WERI-Rb-1 (cell line): ENCODE data around the gene APCDD1.

ENCODE experiments used
- DNase-seq: peaks from one replicate; pipeline ENCODE4 v3.0.0-alpha.2; 2020
- H3K27ac ChIP-seq: fragments of 250-450 bp; sonication (Bioruptor Pico); 2 replicates; pipeline ENCODE4 v1.5.1; 2020; ENCODE audit warnings: mild to moderate bottlenecking, moderate library complexity
- H3K27me3 ChIP-seq: fragments of 250-450 bp; sonication (Bioruptor Pico); 2 replicates; pipeline ENCODE4 v1.5.1; 2021; ENCODE audit warnings: mild to moderate bottlenecking, low read depth, moderate library complexity; ENCODE audit not compliant: insufficient read depth, severe bottlenecking
- H3K36me3 ChIP-seq: fragments of 250-450 bp; sonication (Bioruptor Pico); 2 replicates; pipeline ENCODE4 v1.5.1; 2020; ENCODE audit warnings: mild to moderate bottlenecking, moderate library complexity
- H3K4me3 ChIP-seq: 2 replicates; pipeline ENCODE4 v1.5.1; 2011; ENCODE audit warnings: low read depth, mild to moderate bottlenecking, control low read depth, low read length
- H3K9me3 ChIP-seq: fragments of 250-450 bp; sonication (Bioruptor Pico); 2 replicates; pipeline ENCODE4 v1.5.1; 2021; ENCODE audit warnings: mild to moderate bottlenecking, moderate library complexity; ENCODE audit not compliant: severe bottlenecking
- TF ChIP-seq, protein P1 (sequence below): IDR thresholded peaks from 2 replicates; pipeline ENCODE4 v1.5.1; 2011; ENCODE audit warnings: low read depth, mild to moderate bottlenecking, control low read depth, inconsistent platforms, low read length

APCDD1 gene

DNA sequence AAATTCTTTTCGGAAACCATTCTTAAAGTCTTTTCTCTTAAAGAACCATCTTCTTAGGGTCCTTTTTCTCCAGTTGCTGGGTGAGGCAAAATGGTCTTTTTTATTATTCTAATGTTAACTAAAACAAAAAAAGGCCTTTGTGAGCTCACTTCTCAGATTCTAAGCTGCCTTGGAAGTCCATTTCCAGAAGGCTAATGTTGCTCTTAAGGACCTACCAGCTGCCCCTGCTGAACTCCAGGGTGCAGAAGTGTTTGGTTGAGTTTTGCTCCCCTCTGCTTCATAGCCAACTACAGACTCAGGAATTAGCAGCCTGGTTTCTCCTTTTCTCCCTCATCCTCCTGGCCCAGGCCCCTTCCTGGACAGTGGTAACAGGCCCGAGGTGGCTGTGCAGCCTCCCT is 23.4 kb downstream of the APCDD1 start:
- no peak for DNase-seq
- no peak overlapping the region for H3K27ac ChIP-seq
- H3K27me3 ChIP-seq = no peaks in the 10 kb centered on the region

DNA sequence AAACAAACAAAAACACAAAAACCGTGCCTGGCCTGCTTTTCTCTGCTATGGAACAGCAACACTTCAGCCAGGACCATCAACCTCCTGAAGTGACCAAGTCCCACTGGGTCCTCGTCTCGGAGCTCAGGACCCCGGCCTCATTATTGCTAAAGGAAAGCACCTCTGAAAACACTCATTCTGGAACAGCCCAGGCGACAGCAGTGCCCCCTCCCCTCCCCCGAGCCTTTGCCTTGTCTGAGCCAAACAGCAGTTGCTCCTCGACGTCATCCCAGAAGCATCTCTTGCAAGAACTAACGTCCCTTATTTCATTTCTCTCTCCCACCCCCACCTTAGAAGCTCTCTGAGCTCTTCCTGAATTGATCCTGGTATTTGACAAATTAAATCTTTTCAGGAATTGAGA is 27.4 kb downstream of the APCDD1 start:
- Histone ChIP-seq H3K36me3 (peaks cover 5% of the 10 kb centered on the region; the same call in 1 of the 2 replicates), H3K4me3 (no peak overlapping the region), H3K27me3 (no peaks in the 10 kb centered on the region), H3K27ac (no peak overlapping the region), H3K9me3 (no peaks in the 10 kb centered on the region)
- TF ChIP-seq, protein P1, sequence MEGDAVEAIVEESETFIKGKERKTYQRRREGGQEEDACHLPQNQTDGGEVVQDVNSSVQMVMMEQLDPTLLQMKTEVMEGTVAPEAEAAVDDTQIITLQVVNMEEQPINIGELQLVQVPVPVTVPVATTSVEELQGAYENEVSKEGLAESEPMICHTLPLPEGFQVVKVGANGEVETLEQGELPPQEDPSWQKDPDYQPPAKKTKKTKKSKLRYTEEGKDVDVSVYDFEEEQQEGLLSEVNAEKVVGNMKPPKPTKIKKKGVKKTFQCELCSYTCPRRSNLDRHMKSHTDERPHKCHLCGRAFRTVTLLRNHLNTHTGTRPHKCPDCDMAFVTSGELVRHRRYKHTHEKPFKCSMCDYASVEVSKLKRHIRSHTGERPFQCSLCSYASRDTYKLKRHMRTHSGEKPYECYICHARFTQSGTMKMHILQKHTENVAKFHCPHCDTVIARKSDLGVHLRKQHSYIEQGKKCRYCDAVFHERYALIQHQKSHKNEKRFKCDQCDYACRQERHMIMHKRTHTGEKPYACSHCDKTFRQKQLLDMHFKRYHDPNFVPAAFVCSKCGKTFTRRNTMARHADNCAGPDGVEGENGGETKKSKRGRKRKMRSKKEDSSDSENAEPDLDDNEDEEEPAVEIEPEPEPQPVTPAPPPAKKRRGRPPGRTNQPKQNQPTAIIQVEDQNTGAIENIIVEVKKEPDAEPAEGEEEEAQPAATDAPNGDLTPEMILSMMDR = no peak
- no peak for DNase-seq

More for the DNA sequence above, 23.4 kb downstream of the APCDD1 start:
- Histone ChIP-seq H3K4me3 (no peak overlapping the region), H3K36me3 (no peaks in the 10 kb centered on the region), H3K9me3 (no peaks in the 10 kb centered on the region)
- TF ChIP-seq, protein P1 = no peak

DNA sequence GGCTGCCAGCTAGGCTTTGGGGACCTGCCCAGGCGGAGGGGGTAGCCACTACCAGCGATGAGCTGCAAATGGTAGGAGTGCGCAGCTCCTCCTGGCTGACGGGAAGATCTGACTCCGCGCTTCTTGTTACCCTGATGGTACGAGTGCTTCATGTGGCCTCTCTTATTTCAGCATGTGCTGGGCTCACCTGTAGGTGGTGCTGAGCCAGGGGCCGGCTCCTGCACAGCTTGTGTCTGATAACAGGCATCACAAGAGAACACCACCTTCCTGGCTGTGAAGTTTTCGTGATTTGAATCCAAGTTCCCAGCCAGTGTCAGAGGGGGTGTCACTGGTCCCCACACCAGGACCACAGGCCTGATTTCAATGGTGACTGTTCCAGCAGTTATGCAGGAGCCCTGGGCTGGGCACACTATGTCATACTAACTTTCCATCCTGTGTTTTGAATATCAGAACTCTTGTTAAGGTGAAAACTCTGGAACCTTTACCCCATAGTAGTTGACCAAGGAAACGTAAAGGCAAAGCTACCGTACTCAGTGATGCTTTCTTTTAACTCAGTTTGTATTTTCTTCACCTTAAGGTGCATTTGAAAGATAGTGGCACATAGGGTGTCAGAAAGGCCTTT is 28.0 kb downstream of the APCDD1 start:
- Histone ChIP-seq H3K9me3 (no peaks in the 10 kb centered on the region), H3K27ac (no peak overlapping the region), H3K36me3 (peaks cover 5% of the 10 kb centered on the region; the same call in 1 of the 2 replicates), H3K27me3 (no peaks in the 10 kb centered on the region), H3K4me3 (no peak overlapping the region)
- TF ChIP-seq, protein P1 = 0 out of 2 replicates have a peak, but pooled peaks have one; percentile 6
- DNase-seq = no peak

DNA sequence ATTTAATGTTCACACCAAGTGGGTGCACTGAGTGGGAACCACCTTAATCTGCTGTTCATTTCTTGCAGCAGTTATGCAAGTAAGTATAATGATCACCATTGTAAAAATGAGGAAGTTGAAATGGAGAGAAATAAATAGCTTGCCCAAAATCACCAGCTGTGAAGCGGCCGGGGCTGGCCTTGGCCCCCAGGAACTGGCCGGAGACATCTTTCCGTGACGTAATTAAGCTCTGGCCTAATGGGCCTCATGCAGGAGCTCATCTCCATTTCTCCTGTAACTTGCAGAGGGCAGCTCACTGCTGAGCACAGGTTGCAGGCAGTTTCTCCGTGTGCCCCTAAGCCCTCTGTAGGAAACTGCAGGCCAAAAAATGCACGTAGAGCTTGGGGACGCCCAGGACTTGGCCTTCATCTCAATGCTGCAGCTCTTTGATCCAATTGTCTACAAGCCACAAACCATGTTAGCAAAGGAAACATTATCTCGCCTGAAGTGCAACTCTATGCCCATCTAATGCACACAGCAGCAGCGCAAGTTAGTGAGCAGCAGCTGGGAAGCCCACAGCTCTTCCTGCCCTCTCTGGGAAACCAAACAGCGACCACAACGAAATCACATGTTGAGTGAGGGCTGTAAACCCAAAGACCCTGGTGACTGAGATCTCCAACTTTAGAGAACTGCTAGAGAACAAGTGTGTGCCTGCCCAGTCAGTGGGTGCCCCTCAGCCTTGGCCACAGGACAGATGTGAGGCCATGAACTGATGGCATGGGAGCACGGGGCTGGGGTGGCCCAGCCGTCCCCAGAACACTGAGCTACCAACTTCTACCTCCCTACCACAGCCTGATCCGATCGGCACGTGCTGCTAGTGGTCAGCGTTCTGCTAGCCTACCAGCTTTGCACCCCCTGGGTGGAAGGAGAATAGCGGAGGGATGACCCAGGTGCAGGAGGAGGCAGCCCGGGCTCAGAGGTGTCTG is 28.8 kb downstream of the APCDD1 start:
- TF ChIP-seq, protein P1 = no peak
- no peak overlapping the region for H3K4me3 ChIP-seq
- DNase-seq = no peak
- H3K27me3 ChIP-seq = no peaks in the 10 kb centered on the region
- H3K27ac ChIP-seq = no peak overlapping the region
- peaks cover 5% of the 10 kb centered on the region; the same call in 1 of the 2 replicates for H3K36me3 ChIP-seq
- H3K9me3 ChIP-seq = no peaks in the 10 kb centered on the region

DNA sequence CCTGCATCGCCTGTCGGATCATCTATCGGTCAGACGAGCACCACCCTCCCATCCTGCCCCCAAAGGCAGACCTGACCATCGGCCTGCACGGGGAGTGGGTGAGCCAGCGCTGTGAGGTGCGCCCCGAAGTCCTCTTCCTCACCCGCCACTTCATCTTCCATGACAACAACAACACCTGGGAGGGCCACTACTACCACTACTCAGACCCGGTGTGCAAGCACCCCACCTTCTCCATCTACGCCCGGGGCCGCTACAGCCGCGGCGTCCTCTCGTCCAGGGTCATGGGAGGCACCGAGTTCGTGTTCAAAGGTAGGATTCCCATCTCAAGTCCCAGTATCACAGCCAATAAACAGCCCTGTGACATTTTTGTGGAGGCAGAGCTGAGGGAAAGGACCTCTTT is 31.0 kb downstream of the APCDD1 start:
- TF ChIP-seq, protein P1 = no peak
- Histone ChIP-seq H3K27me3 (no peaks in the 10 kb centered on the region), H3K9me3 (no peaks in the 10 kb centered on the region), H3K27ac (no peak overlapping the region), H3K36me3 (peaks cover 5% of the 10 kb centered on the region; the same call in 1 of the 2 replicates), H3K4me3 (no peak overlapping the region)
- DNase-seq = no peak
